Kidney (tissue), 14 donors: ENCODE data around the gene C17orf58. TPM values are rescaled to one million over a fixed set of nuclear protein-coding genes. Genes with fewer than 3 reads are reported as not detected.

Experiments used
- DNase-seq, 5 donors: peaks; one replicate each; pipeline ENCODE4 v3.0.0-alpha.2; 2013 to 2020
- FAIRE-seq: peaks from 2 replicates; lab custom pipeline; 2012; peaks lifted over from hg19 to GRCh38; lab: Jason Lieb, UNC
- H3K27ac ChIP-seq, 2 donors: one replicate each; pipeline ENCODE4 v1.7.0; 2013; ENCODE audit warnings: low read depth in 2 of 2, low read length in 2 of 2, inconsistent platforms in 1 of 2
- H3K27me3 ChIP-seq: one replicate; pipeline ENCODE4 v1.7.1; 2013; ENCODE audit warnings: low read length, inconsistent platforms; ENCODE audit not compliant: control insufficient read depth, insufficient read depth
- H3K36me3 ChIP-seq, 3 donors: one replicate each; pipeline versions ENCODE4 v1.7.0 to v1.7.1; 2013; ENCODE audit warnings: low read length in 3 of 3, control low read depth in 1 of 3, inconsistent platforms in 1 of 3; ENCODE audit not compliant: insufficient read depth in 3 of 3, control insufficient read depth in 2 of 3
- H3K4me1 ChIP-seq, 3 donors: one replicate each; pipeline versions ENCODE4 v1.7.0 to v1.7.1; 2013; ENCODE audit warnings: low read length in 3 of 3, inconsistent platforms in 1 of 3, low read depth in 1 of 3; ENCODE audit not compliant: control insufficient read depth in 2 of 3, insufficient read depth in 2 of 3
- H3K4me3 ChIP-seq, 3 donors: one replicate each; pipeline versions ENCODE4 v1.7.0 to v1.8.1; 2013; ENCODE audit warnings: low read length in 3 of 3, control low read depth in 1 of 3, inconsistent platforms in 1 of 3
- H3K9ac ChIP-seq, 3 donors: one replicate each; pipeline versions ENCODE4 v1.7.0 to v1.7.1; 2013; ENCODE audit warnings: low read length in 3 of 3, control low read depth in 1 of 3, inconsistent platforms in 1 of 3
- H3K9me3 ChIP-seq, 3 donors: one replicate each; pipeline versions ENCODE4 v1.7.0 to v1.7.1; 2013; ENCODE audit warnings: low read length in 3 of 3, control low read depth in 1 of 3, inconsistent platforms in 1 of 3; ENCODE audit not compliant: control insufficient read depth in 2 of 3, insufficient read depth in 1 of 3
- intact Hi-C: fragments of 100-400 bp; cut with DNase I; formaldehyde crosslinking; loops from one replicate; pipeline ENCODE4 v1.11.1; 2022
- polyA plus RNA-seq: library from polyadenylated mRNA; stranded (reverse); fragments of 350-450 nt; fragmentation: Illumina TruSeq; extraction: RNeasy Lipid Tissue Mini Kit (QIAGEN cat#74804); gene quantifications from one replicate; pipeline ENCODE4 v1.2.3, GENCODE V29; 2014; ENCODE audit warnings: low read depth, low replicate concordance; ENCODE audit not compliant: insufficient read depth
- total RNA-seq: library from RNA; stranded (reverse); fragmentation: NEBNext Ultra II Directional; extraction: Animal tissue kit (Norgen Biotek cat#: 25700); gene quantifications from one replicate; pipeline ENCODE4 v1.2.1, GENCODE V29; 2021
- TF ChIP-seq, protein P1 (sequence below): IDR thresholded peaks from 3 replicates; pipeline ENCODE4 v1.5.1; 2012; ENCODE audit warnings: mild to moderate bottlenecking, moderate library complexity, borderline replicate concordance; ENCODE audit not compliant: insufficient read depth; ENCODE audit errors: extremely low read depth
- donor health status: control.
- donor health status: control.
- donor health status: control.
- donor health status: control.
- donor health status: control.
- donor health status: DM: yes; HTN: yes; CAD: no.
- donor health status: Normal renal cell carcinoma (clear cell type).

The C17orf58 gene
- total and polyA plus RNA-seq, 2 donors from 2014 or later: 10.0 to 11.1 TPM

DNA sequence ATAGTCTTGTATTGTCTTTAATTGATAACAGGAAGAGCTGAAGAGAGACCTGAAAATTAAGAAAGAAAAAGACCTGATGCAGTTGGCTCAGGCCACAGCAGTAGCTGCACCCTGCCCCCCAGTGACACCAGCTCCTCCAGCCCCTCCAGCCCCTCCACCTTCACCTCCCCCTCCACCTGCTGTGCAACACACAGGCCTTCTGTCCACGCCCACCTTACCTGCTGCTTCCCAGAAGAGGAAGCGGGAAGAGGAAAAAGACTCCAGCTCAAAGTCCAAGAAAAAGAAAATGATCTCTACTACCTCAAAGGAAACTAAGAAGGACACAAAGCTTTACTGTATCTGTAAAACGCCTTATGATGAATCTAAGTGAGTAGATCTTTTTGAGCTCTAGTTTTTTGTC is 36.8 kb downstream of the C17orf58 start:
- no peak overlapping the region for H3K9ac ChIP-seq

DNA sequence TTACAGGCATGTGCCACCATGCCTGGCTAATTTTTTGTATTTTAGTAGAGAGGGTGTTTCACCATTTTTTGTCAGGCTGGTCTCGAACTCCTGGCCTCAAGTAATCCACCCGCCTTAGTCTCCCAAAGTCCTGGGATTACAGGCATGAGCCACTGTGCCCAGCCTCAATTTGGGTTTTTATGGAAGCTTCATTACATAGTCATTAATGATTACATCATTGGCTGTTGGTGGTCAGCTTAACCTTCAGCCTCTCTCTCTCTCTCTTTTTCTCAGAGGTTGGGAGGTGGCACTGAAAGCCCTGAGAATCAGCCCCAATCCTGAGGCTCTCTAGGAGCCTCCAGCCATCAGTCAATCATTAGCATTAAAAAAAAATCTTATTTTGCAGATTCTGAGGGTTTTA is 45.3 kb downstream of the C17orf58 start:
- Histone ChIP-seq H3K9ac (no peak overlapping the region), H3K4me3 (no peak overlapping the region), H3K27ac (no peak overlapping the region), H3K27me3 (no peaks in the 10 kb centered on the region), H3K9me3 (no peaks in the 10 kb centered on the region), H3K36me3 (peaks cover 13 to 30% (median 14%) of the 10 kb centered on the region in 3 donors), H3K4me1 (no peaks in the 10 kb centered on the region)
- no peak for FAIRE-seq
- TF ChIP-seq, protein P1, sequence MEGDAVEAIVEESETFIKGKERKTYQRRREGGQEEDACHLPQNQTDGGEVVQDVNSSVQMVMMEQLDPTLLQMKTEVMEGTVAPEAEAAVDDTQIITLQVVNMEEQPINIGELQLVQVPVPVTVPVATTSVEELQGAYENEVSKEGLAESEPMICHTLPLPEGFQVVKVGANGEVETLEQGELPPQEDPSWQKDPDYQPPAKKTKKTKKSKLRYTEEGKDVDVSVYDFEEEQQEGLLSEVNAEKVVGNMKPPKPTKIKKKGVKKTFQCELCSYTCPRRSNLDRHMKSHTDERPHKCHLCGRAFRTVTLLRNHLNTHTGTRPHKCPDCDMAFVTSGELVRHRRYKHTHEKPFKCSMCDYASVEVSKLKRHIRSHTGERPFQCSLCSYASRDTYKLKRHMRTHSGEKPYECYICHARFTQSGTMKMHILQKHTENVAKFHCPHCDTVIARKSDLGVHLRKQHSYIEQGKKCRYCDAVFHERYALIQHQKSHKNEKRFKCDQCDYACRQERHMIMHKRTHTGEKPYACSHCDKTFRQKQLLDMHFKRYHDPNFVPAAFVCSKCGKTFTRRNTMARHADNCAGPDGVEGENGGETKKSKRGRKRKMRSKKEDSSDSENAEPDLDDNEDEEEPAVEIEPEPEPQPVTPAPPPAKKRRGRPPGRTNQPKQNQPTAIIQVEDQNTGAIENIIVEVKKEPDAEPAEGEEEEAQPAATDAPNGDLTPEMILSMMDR: no peak
- DNase-seq: peak in 1 of 5 donors; percentile 6
- intact Hi-C loops: no loop called here

More for the DNA sequence above, 36.8 kb downstream of the C17orf58 start:
- peaks cover 5 to 12% (median 12%) of the 10 kb centered on the region in 3 donors for H3K36me3 ChIP-seq
- intact Hi-C loops: no loop called here
- no peaks in the 10 kb centered on the region for H3K27me3 ChIP-seq
- TF ChIP-seq, protein P1: no peak
- H3K4me1 ChIP-seq: no peaks in the 10 kb centered on the region
- H3K4me3 ChIP-seq: no peak overlapping the region
- FAIRE-seq (no peak), DNase-seq (no peak)
- H3K27ac ChIP-seq: no peak overlapping the region
- no peaks in the 10 kb centered on the region for H3K9me3 ChIP-seq

DNA sequence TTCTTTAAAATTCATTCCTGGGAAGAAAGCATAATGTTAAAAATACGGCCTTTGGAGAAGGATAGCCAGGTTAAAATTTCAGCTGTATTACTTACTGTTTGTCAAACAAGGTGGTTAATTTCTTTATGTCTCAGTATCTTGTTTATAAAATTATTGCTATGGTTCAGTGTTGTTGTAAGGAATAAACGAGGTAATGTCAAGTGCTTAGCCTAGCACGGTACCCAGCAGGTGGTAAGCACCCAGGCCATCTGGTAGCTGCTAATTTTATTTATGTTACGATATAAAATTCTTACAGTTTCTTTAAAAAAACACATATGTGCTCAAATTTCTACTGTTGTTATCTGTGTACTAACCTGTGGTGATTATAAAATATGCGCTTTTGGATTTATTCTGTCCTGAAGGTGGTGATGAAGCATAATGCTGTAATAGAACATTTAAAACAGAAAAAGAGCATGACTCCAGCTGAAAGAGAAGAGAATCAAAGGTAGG is 48.9 kb downstream of the C17orf58 start:
- Histone ChIP-seq H3K36me3 (peaks cover 30 to 46% (median 34%) of the 10 kb centered on the region in 3 donors), H3K4me1 (no peaks in the 10 kb centered on the region), H3K4me3 (no peak overlapping the region), H3K9me3 (no peaks in the 10 kb centered on the region), H3K27me3 (no peaks in the 10 kb centered on the region), H3K27ac (no peak overlapping the region), H3K9ac (no peak overlapping the region)
- intact Hi-C loops: no loop called here
- FAIRE-seq (no peak), DNase-seq (no peak)
- TF ChIP-seq, protein P1: no peak

DNA sequence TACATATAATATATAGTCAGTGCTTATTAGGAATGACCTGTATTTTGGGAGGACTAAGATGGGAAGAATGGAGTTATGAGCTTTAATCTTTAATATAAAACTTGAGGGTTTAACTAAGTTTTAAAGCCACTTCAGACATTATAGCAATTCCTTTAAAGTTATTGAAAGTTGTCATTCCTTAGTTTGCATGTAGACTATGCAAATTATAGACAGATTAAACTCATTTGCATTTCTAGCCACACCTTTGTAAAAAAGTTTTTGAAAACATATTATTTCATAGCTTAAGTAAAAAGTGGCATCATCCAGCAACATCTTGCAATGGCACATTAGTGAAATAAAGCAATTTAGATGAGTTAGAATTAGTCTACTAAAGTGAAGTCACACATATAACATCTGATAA is 49.8 kb downstream of the C17orf58 start:
- FAIRE-seq: no peak
- peaks cover 30 to 46% (median 35%) of the 10 kb centered on the region in 3 donors for H3K36me3 ChIP-seq

More for the DNA sequence above, 49.8 kb downstream of the C17orf58 start:
- Histone ChIP-seq H3K27ac (no peak overlapping the region), H3K27me3 (no peaks in the 10 kb centered on the region), H3K4me3 (no peak overlapping the region), H3K9me3 (no peaks in the 10 kb centered on the region), H3K9ac (no peak overlapping the region), H3K4me1 (no peaks in the 10 kb centered on the region)
- intact Hi-C loops: no loop called here
- TF ChIP-seq, protein P1: no peak
- DNase-seq: no peak
